GM23338 (cell line): Measurements from ENCODE around the gene DAAM2. TPM values are rescaled to one million over a fixed set of nuclear protein-coding genes. Genes with fewer than 3 reads are reported as not detected.

Experiments used
- ATAC-seq: fragments of 200-7000 bp; cut with Tn5 transposase; 3 replicates; pipeline ENCODE4 v1.9.1; 2020
- DNase-seq: peaks from one replicate; pipeline ENCODE4 v3.0.0-alpha.2; 2015; ENCODE audit warnings: low spot score
- H2AFZ ChIP-seq: fragments of 200-600 bp; sonication (generic); 2 replicates; pipeline ENCODE4 v1.8.0; 2016; ENCODE audit warnings: antibody characterized with exemption, mild to moderate bottlenecking, moderate library complexity
- H3F3A ChIP-seq: fragments of 200-600 bp; sonication (generic); replicated peaks from 2 replicates; pipeline ENCODE4 v1.8.0; 2017; ENCODE audit warnings: antibody characterized with exemption, mixed run types, low read depth
- H3K27ac ChIP-seq: fragments of 200-600 bp; sonication (generic); 2 replicates; pipeline ENCODE4 v1.6.1; 2016; ENCODE audit warnings: low read depth
- H3K27me3 ChIP-seq: fragments of 200-600 bp; sonication (generic); 2 replicates; pipeline ENCODE4 v1.8.0; 2016; ENCODE audit warnings: mild to moderate bottlenecking, mixed run types, moderate library complexity; ENCODE audit not compliant: insufficient read depth
- H3K36me3 ChIP-seq: fragments of 200-600 bp; sonication (generic); 2 replicates; pipeline ENCODE4 v1.8.0; 2016; ENCODE audit warnings: mild to moderate bottlenecking; ENCODE audit not compliant: insufficient read depth
- H3K4me1 ChIP-seq: fragments of 200-600 bp; sonication (generic); 2 replicates; pipeline ENCODE4 v1.8.0; 2016; ENCODE audit warnings: mild to moderate bottlenecking, moderate library complexity; ENCODE audit not compliant: insufficient read depth
- H3K4me2 ChIP-seq: fragments of 200-600 bp; sonication (generic); 2 replicates; pipeline ENCODE4 v1.7.1; 2017; ENCODE audit warnings: mixed run types
- H3K4me3 ChIP-seq: fragments of 200-600 bp; sonication (generic); 2 replicates; pipeline ENCODE4 v1.6.1; 2016; ENCODE audit warnings: mixed run types
- H3K79me2 ChIP-seq: fragments of 200-600 bp; sonication (generic); replicated peaks from 2 replicates; pipeline ENCODE4 v1.8.0; 2017; ENCODE audit warnings: mild to moderate bottlenecking; ENCODE audit not compliant: insufficient read depth
- H3K9me2 ChIP-seq: fragments of 200-600 bp; sonication (generic); 2 replicates; pipeline ENCODE4 v1.8.0; 2017; ENCODE audit not compliant: insufficient read depth
- H4K20me1 ChIP-seq: fragments of 200-600 bp; sonication (generic); replicated peaks from 2 replicates; pipeline ENCODE4 v1.8.0; 2017; ENCODE audit warnings: mild to moderate bottlenecking; ENCODE audit not compliant: insufficient read depth
- H3K27ac Mint-ChIP-seq: 2 replicates; pipeline ENCODE4 v1.8.0; 2020; ENCODE audit warnings: inconsistent platforms, mild to moderate bottlenecking, moderate library complexity, mixed read lengths
- H3K27me3 Mint-ChIP-seq: 3 replicates; pipeline ENCODE4 v1.8.0; 2022; ENCODE audit warnings: low read depth, mild to moderate bottlenecking, moderate library complexity, mixed read lengths, inconsistent platforms; ENCODE audit not compliant: insufficient read depth, poor library complexity
- H3K36me3 Mint-ChIP-seq: 3 replicates; pipeline ENCODE4 v1.8.0; 2021; ENCODE audit warnings: low read depth, mild to moderate bottlenecking, inconsistent platforms, moderate library complexity, mixed read lengths
- H3K4me1 Mint-ChIP-seq: 3 replicates; pipeline ENCODE4 v1.8.0; 2020; ENCODE audit warnings: mild to moderate bottlenecking, inconsistent platforms, mixed read lengths
- H3K4me3 Mint-ChIP-seq: 3 replicates; pipeline ENCODE4 v1.8.0; 2021; ENCODE audit warnings: moderate library complexity, mild to moderate bottlenecking, inconsistent platforms, mixed read lengths
- H3K9me3 Mint-ChIP-seq: 3 replicates; pipeline ENCODE4 v1.8.0; 2020; ENCODE audit warnings: moderate library complexity, mild to moderate bottlenecking, inconsistent platforms, mixed read lengths
- CTCF ChIP-seq, 2 experiments: fragments of 200-600 bp in 1 of 2; sonication (generic) in 1 of 2; conservative IDR thresholded peaks; 2 replicates each; pipeline versions ENCODE4 v1.5.1 to v1.6.1; 2016 to 2017; ENCODE audit warnings: antibody characterized with exemption in 2 of 2, low read depth in 2 of 2, mild to moderate bottlenecking in 2 of 2, moderate library complexity in 1 of 2
- ETS1 ChIP-seq: IDR thresholded peaks from 2 replicates; pipeline ENCODE4 v1.6.1; 2016; ENCODE audit warnings: antibody characterized with exemption
- EZH2 ChIP-seq: fragments of 200-600 bp; sonication (generic); IDR thresholded peaks from one replicate; pipeline ENCODE4 v1.8.0; 2017; ENCODE audit warnings: antibody characterized with exemption, mild to moderate bottlenecking, low read depth; ENCODE audit not compliant: unreplicated experiment
- NANOG ChIP-seq: IDR thresholded peaks from 2 replicates; pipeline ENCODE4 v1.6.1; 2016; ENCODE audit warnings: antibody characterized with exemption, borderline replicate concordance
- POLR2AphosphoS5 ChIP-seq: IDR thresholded peaks from 2 replicates; pipeline ENCODE4 v1.6.1; 2016; ENCODE audit warnings: antibody characterized with exemption, low read depth
- REST ChIP-seq: IDR thresholded peaks from one replicate; pipeline ENCODE4 v1.6.1; 2018; ENCODE audit warnings: antibody characterized with exemption; ENCODE audit not compliant: unreplicated experiment
- ZNF462 ChIP-seq: fragments of 250-450 bp; sonication (Bioruptor Pico); IDR thresholded peaks from 2 replicates; pipeline ENCODE4 v1.5.0; 2020; ENCODE audit warnings: mild to moderate bottlenecking, moderate library complexity
- polyA plus RNA-seq: library from polyadenylated mRNA; unstranded; fragments of >200 nt; fragmentation: Nextera tagmentation; extraction: Ambion mirVana; gene quantifications from 2 replicates; pipeline ENCODE4 v1.2.1, GENCODE V29; 2016
- total RNA-seq: library from RNA; depleted of rRNA; stranded (reverse); fragments of >200 nt; shearing (Covaris generic); gene quantifications from 2 replicates; pipeline ENCODE4 v1.2.3, GENCODE V29; 2014

DAAM2 gene
- total and polyA plus RNA-seq, 2 experiments from 2014 or later: 1.4 to 4.9 TPM

- peaks cover 6% of the 10 kb centered on the region for H3K4me1 ChIP-seq
- no peak overlapping the region for H2AFZ ChIP-seq
- Mint-ChIP-seq H3K9me3 (no peaks in the 10 kb centered on the region), H3K27me3 (peaks cover 3% of the 10 kb centered on the region), H3K36me3 (no peaks in the 10 kb centered on the region), H3K4me3 (no peak overlapping the region), H3K27ac (no peak overlapping the region), H3K4me1 (peaks cover 13% of the 10 kb centered on the region)
- H3K9me2 ChIP-seq: peaks cover 3% of the 10 kb centered on the region; the same call in 1 of the 2 replicates
- H3K27ac ChIP-seq: no peak overlapping the region
- no peak overlapping the region for H3K4me3 ChIP-seq
- H3K36me3 ChIP-seq: no peaks in the 10 kb centered on the region
- H3K4me2 ChIP-seq: no peak overlapping the region
- H3K79me2 ChIP-seq: no peaks in the 10 kb centered on the region
- no peaks in the 10 kb centered on the region for H3K27me3 ChIP-seq
- no peak for TF ChIP-seq CTCF (conservative IDR thresholded peaks at IDR 0.05; ENCODE audit: low read depth in 2 of 2)
- no peak for TF ChIP-seq ZNF462 (CRISPR knock-in tag)
- TF ChIP-seq POLR2AphosphoS5: no peak
- no peak for TF ChIP-seq EZH2
- no peak for TF ChIP-seq NANOG
- no peak for TF ChIP-seq ETS1
- no peak for TF ChIP-seq REST
- DNase-seq (no peak), ATAC-seq (no peak)
- no peaks in the 10 kb centered on the region for H4K20me1 ChIP-seq
- no peaks in the 10 kb centered on the region for H3F3A ChIP-seq
Observed at GRCh38 chr6:39834866-39835265, 42.7 kb downstream of the DAAM2 start.
